Tibial artery (tissue), 4 donors: ENCODE data around the gene B4GALNT3.

Source experiments
- DNase-seq, 2 donors: peaks; one replicate each; pipeline ENCODE4 v3.0.0-alpha.2; 2019
- H3K27ac ChIP-seq, 2 donors: fragments of 200-600 bp; sonication (generic) in 1 of 2; 1 replicate in 1 of 2; 2 replicates in 1 of 2; pipeline ENCODE4 v1.5.1; 2018 to 2019; ENCODE audit warnings: mild to moderate bottlenecking in 1 of 2
- H3K27me3 ChIP-seq, 2 donors: fragments of 200-600 bp; sonication (generic) in 1 of 2; one replicate each; pipeline versions ENCODE4 v1.5.1 to v1.6.0; 2016 to 2019
- H3K36me3 ChIP-seq, 3 donors: fragments of 200-600 bp; sonication (generic) in 2 of 3; one replicate each; pipeline ENCODE4 v1.5.1; 2016 to 2019; ENCODE audit warnings: mild to moderate bottlenecking in 2 of 3
- H3K4me1 ChIP-seq, 4 donors: fragments of 200-600 bp; sonication (generic) in 2 of 4; 1 replicate in 3 of 4; 2 replicates in 1 of 4; pipeline ENCODE4 v1.5.1; 2016 to 2019
- H3K4me3 ChIP-seq, 2 donors: fragments of 200-600 bp; sonication (generic) in 1 of 2; 1 replicate in 1 of 2; 2 replicates in 1 of 2; pipeline ENCODE4 v1.5.1; 2018 to 2019; ENCODE audit warnings: mild to moderate bottlenecking in 2 of 2
- H3K9me3 ChIP-seq, 3 donors: fragments of 200-600 bp; sonication (generic) in 1 of 3; one replicate each; pipeline ENCODE4 v1.5.1; 2016 to 2019
- CTCF ChIP-seq, 2 experiments: fragments of 200-600 bp in 1 of 2; fragments of 450-650 bp in 1 of 2; IDR thresholded peaks; one replicate each; pipeline ENCODE4 v1.5.1; 2017 to 2019; ENCODE audit warnings: antibody characterized with exemption in 2 of 2, mild to moderate bottlenecking in 1 of 2, moderate library complexity in 1 of 2
- intact Hi-C: fragments of 100-400 bp; cut with DNase I; formaldehyde crosslinking; loops from one replicate; pipeline ENCODE4 v1.15.0; 2023; ENCODE audit warnings: low total_unique reads

B4GALNT3 gene

GRCh38 chr12:593396-594270 lies 133.9 kb downstream of the B4GALNT3 start:
- no peak overlapping the region for H3K27ac ChIP-seq
- intact Hi-C loops = no loop called here
- H3K36me3 ChIP-seq = no peaks in the 10 kb centered on the region
- no peaks in the 10 kb centered on the region for H3K4me1 ChIP-seq
- no peaks in the 10 kb centered on the region for H3K9me3 ChIP-seq
- no peak overlapping the region for H3K4me3 ChIP-seq
- no peaks in the 10 kb centered on the region for H3K27me3 ChIP-seq
- no peak for DNase-seq
- TF ChIP-seq CTCF (IDR thresholded peaks at IDR 0.05) = no peak

- intact Hi-C loops = no loop called here
Observed at GRCh38 chr12:597926-598568, 138.3 kb downstream of the B4GALNT3 start.

GRCh38 chr12:599756-600155 lies 140.0 kb downstream of the B4GALNT3 start:
- TF ChIP-seq CTCF (IDR thresholded peaks at IDR 0.05) = no peak
- intact Hi-C loops = no loop called here
- DNase-seq = peak in 1 of 2 donors; percentile 60

More at GRCh38 chr12:597926-598568, 138.3 kb downstream of the B4GALNT3 start:
- no peak for DNase-seq
- no peaks in the 10 kb centered on the region for H3K27me3 ChIP-seq
- no peaks in the 10 kb centered on the region for H3K4me1 ChIP-seq
- H3K9me3 ChIP-seq = no peaks in the 10 kb centered on the region
- TF ChIP-seq CTCF (IDR thresholded peaks at IDR 0.05) = no peak
- no peaks in the 10 kb centered on the region for H3K36me3 ChIP-seq
- no peak overlapping the region for H3K4me3 ChIP-seq
- no peak overlapping the region for H3K27ac ChIP-seq

GRCh38 chr12:601976-602699 lies 142.4 kb downstream of the B4GALNT3 start:
- H3K27ac ChIP-seq = no peak overlapping the region
- H3K27me3 ChIP-seq = no peaks in the 10 kb centered on the region
- peak in 1 of 2 donors; percentile 4 for DNase-seq
- H3K36me3 ChIP-seq = no peaks in the 10 kb centered on the region
- H3K4me3 ChIP-seq = no peak overlapping the region
- peaks cover 0 to 19% (median 2%) of the 10 kb centered on the region in 4 donors for H3K4me1 ChIP-seq
- intact Hi-C loops = no loop called here
- no peaks in the 10 kb centered on the region for H3K9me3 ChIP-seq
- TF ChIP-seq CTCF (IDR thresholded peaks at IDR 0.05) = no peak

More at GRCh38 chr12:599756-600155, 140.0 kb downstream of the B4GALNT3 start:
- Histone ChIP-seq H3K36me3 (no peaks in the 10 kb centered on the region), H3K27me3 (no peaks in the 10 kb centered on the region), H3K4me1 (no peaks in the 10 kb centered on the region), H3K4me3 (no peak overlapping the region), H3K27ac (no peak overlapping the region), H3K9me3 (no peaks in the 10 kb centered on the region)

GRCh38 chr12:602700-603068 lies 142.9 kb downstream of the B4GALNT3 start:
- TF ChIP-seq CTCF (IDR thresholded peaks at IDR 0.05) = no peak
- Histone ChIP-seq H3K9me3 (no peaks in the 10 kb centered on the region), H3K4me1 (peaks cover 0 to 22% (median 6%) of the 10 kb centered on the region in 4 donors), H3K36me3 (no peaks in the 10 kb centered on the region), H3K27me3 (no peaks in the 10 kb centered on the region), H3K27ac (no peak overlapping the region), H3K4me3 (no peak overlapping the region)
- intact Hi-C loops = no loop called here
- peak in 1 of 2 donors; percentile 5 for DNase-seq
